Activated CD4-positive, CD25-positive, alpha-beta regulatory T cell (primary cell): ENCODE data around the gene HLA-DRA.

Experiments used
- DNase-seq, 4 experiments: peaks; one replicate each; lab custom pipeline; 2025; lab: John Stamatoyannopoulos, UW

Gene HLA-DRA

DNA sequence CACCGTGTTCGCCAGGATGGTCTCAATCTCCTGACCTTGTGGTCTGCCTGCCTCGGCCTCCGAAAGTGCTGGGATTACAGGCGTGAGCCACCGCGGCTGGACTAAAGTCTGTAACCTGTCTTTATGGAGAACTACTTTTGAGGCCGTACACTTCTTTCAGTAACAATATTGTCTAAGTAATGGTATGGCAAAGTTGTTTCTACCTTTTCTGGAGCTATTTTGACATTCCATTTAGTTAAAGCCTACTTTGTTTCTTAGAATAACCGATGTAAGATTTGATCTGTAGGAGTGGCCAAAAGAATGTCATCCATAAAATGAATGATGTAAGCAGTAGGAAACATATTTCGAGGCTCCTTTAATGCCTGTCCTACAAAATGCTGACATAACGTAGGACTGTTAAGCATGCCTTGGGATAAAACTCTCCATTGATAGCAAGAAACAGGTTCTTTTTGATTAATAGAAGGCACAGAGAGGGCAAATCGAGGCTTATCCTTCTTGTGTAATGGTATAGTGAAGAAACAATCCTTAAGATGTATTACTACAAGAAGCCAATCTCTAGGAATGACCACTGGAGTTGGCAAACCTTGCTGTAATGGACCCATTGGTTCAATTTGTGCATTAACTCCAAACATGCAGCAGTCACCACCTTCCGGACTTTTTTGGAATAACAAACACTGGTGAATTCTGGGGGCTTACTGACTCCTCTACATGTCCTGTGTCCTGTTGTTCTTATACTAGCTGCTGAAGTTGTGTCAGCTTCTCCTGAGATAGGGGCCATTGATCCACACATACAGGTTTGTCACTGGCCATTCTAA is 35.9 kb downstream of the HLA-DRA start:
- DNase-seq, result no peak

DNA sequence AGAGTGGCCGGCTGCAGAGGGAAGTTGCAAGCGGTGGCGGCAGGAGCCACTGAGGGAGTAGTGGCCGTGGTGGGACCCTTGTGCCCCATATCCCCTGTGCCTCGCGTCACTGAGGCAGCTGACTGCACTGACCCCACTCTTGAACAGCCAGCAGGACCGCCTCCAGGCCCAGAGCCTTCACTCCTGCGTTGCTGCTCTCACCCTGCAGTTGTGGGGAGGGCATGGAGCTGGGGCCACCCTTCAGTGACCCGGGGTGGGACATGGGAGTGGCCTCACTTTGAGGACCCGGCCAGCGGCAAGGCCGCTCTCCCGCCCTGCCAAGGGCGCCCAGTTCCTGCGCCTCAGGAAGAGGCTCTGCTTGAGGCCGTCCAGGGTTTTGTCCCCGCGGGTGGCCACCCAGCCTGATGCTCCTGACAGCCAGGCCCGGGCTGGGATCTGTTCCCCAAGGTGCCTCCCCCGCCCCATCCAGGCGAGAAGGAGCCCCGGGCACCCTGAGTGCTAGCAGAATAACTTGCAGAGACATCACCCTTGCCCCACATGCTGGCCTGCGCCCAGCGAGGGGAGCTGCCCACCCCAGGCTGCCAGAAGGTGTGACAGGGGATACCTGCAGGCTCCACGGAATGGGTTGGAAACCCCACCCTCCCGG is 44.4 kb downstream of the HLA-DRA start:
- no peak for DNase-seq

DNA sequence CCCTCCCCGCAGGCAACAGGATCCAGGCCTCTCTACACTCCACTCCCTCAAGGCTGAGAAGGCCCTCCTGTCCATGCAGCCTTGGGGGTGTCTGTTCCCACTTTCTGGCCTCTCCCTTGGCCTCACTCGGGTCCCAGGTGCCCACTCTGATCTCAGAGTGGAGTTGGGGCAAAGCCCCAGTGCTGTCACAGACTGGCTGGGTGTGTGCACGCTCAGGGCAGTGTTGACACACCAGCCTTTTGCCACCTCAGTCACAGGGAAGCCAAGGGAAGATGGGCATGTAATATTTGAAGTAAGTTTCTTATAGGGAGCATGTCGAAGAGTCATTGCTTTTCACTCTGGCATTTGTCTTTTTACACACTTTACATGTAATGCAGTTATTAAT is 44.9 kb downstream of the HLA-DRA start:
- DNase-seq, result no peak

DNA sequence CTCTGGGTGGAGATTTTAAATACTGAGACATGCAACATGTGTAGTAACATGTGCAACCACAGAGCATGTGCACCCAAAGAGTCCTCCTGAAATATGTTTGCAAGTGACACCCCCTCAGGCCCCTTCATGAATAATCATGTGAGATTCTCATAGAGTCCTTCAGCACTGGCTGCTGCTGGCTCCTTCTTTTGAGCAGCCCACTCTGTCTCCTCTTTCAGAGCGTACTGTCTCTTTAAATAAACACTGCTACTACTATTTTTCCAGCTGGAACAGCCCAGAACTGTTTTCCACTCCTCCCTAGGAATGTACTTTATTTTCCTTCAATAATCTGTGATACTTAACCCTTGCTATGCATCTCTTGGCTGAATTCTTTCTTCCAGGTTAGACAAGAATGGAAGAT is 48.4 kb downstream of the HLA-DRA start:
- no peak for DNase-seq

DNA sequence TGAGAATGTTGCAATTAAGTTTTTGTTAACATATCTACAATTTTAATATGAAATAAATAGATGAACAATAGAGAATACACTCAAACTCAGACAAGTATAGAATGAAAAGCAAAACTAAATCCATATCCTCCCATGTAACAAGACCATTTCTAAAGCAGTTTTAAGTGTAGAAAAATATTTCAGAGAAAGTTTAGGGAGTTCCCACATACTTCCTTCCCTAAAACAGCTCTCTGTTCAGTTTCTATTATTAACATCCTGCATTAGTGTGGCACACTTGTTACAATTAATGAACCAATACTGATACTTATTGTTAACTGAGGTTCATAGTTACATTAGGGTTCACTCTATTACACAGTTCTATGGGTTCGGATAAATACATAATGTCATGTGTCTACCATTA is 52.0 kb downstream of the HLA-DRA start:
- DNase-seq, result no peak

DNA sequence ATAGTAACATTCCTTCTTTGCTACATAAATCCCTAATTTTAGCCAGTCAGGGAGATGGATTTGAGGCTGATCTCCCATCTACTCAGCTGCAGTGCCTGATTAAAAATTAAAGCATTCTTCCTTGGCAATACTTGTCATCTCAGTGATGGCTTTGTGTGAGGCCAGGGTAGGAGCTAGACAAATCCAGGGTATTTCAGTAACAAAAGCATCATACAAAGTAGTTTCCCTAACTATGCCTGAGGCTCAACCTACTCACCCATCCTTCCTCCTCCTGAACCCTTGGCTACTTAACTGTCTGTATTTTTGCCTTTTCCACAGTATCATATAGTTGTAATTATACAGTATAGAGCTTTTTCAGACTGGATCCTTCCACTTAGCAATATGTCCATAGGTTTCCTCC is 52.7 kb downstream of the HLA-DRA start:
- DNase-seq, result no peak
